ENCODE data around the gene FGA. TPM values are rescaled to one million over a fixed set of nuclear protein-coding genes. Genes with fewer than 3 reads are reported as not detected.

The FGA gene
- total RNA-seq, 2 experiments from 2014 or later = not detected

Other genes with a start within 250 kb of the FGA start
- gene DCHS2, start 98.9 kb downstream of the FGA start, total RNA-seq = not detected
- gene PLRG1, start 40.3 kb downstream of the FGA start, total RNA-seq = 10 to 100 TPM; 55.1 TPM
- gene FGB, start 27.7 kb downstream of the FGA start, total RNA-seq = not detected
- gene FGG, start 21.9 kb upstream of the FGA start, total RNA-seq = not detected
- gene LRAT, start 153.3 kb upstream of the FGA start, total RNA-seq = not detected
- gene RBM46, start 190.5 kb upstream of the FGA start, total RNA-seq = not detected